Lower lobe of right lung (tissue), 2 donors: ENCODE data around the gene HTD2. TPM values are rescaled to one million over a fixed set of nuclear protein-coding genes. Genes with fewer than 3 reads are reported as not detected.
"Not testable (repeated sequence)": the region's sequence is repeated elsewhere in the genome, so short reads cannot be mapped to it uniquely, and the experiment has no call there.

Experiments used
- ATAC-seq, 2 donors: fragments of 200-7000 bp; cut with Tn5 transposase; one replicate each; pipeline ENCODE4 v1.9.1; 2020 to 2022; ENCODE audit warnings: mild to moderate bottlenecking in 2 of 2, moderate library complexity in 2 of 2
- DNase-seq: peaks from one replicate; pipeline ENCODE4 v3.0.0-alpha.2; 2020
- H3K27ac ChIP-seq: fragments of 200-600 bp; one replicate; pipeline ENCODE4 v1.8.0; 2022
- H3K27me3 ChIP-seq: fragments of 200-600 bp; one replicate; pipeline ENCODE4 v1.8.0; 2022; ENCODE audit warnings: low read depth
- H3K36me3 ChIP-seq: fragments of 200-600 bp; one replicate; pipeline ENCODE4 v1.8.0; 2022; ENCODE audit warnings: mild to moderate bottlenecking
- H3K4me1 ChIP-seq: fragments of 200-600 bp; one replicate; pipeline ENCODE4 v1.8.0; 2022
- H3K4me3 ChIP-seq: fragments of 200-600 bp; one replicate; pipeline ENCODE4 v1.8.0; 2022; ENCODE audit warnings: mild to moderate bottlenecking
- H3K9me3 ChIP-seq: fragments of 200-600 bp; one replicate; pipeline ENCODE4 v1.8.0; 2022
- intact Hi-C: fragments of 100-400 bp; cut with DNase I; formaldehyde crosslinking; loops from one replicate; pipeline ENCODE4 v1.11.0; 2022
- total RNA-seq: library from RNA; stranded (reverse); fragmentation: NEBNext Ultra II Directional; extraction: Animal tissue kit (Norgen Biotek cat#: 25700); gene quantifications from one replicate; pipeline ENCODE4 v1.2.1, GENCODE V29; 2021
- TF ChIP-seq, protein P1 (sequence below): fragments of 200-600 bp; IDR thresholded peaks from one replicate; pipeline ENCODE4 v1.8.0; 2022; ENCODE audit warnings: antibody characterized with exemption, mild to moderate bottlenecking
- donor health status: DM: no; HTN: yes; CAD: no; lungs with severe emphysema.

The HTD2 gene
- total RNA-seq, 1 donor from 2014 or later, result 8.7 TPM

DNA sequence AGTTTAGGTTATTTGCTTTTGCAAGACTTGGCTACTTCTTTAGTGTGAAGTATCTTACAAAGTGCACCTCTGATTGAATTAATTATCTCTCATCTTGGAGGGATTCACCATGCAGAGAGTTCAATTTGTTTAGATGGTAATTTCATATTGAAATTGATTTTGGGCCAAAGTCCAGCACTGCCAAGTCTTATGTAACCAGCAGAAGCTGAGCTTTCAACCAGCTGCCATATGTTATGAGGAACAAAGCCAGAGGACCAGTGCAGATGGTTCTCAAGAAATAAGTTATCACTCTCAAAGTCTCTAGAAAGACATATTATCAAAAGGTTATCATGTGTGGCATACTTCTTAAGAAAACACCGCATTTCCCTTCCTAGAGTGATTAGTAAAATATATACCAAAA is 39.7 kb upstream of the HTD2 start:
- Histone ChIP-seq H3K27me3 (no peaks in the 10 kb centered on the region), H3K36me3 (peaks cover 32% of the 10 kb centered on the region), H3K4me3 (no peak overlapping the region), H3K27ac (no peak overlapping the region), H3K4me1 (no peaks in the 10 kb centered on the region), H3K9me3 (no peaks in the 10 kb centered on the region)
- DNase-seq (no peak), ATAC-seq (no peak)
- intact Hi-C loops, result no loop called here
- TF ChIP-seq, protein P1, sequence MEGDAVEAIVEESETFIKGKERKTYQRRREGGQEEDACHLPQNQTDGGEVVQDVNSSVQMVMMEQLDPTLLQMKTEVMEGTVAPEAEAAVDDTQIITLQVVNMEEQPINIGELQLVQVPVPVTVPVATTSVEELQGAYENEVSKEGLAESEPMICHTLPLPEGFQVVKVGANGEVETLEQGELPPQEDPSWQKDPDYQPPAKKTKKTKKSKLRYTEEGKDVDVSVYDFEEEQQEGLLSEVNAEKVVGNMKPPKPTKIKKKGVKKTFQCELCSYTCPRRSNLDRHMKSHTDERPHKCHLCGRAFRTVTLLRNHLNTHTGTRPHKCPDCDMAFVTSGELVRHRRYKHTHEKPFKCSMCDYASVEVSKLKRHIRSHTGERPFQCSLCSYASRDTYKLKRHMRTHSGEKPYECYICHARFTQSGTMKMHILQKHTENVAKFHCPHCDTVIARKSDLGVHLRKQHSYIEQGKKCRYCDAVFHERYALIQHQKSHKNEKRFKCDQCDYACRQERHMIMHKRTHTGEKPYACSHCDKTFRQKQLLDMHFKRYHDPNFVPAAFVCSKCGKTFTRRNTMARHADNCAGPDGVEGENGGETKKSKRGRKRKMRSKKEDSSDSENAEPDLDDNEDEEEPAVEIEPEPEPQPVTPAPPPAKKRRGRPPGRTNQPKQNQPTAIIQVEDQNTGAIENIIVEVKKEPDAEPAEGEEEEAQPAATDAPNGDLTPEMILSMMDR, result no peak

DNA sequence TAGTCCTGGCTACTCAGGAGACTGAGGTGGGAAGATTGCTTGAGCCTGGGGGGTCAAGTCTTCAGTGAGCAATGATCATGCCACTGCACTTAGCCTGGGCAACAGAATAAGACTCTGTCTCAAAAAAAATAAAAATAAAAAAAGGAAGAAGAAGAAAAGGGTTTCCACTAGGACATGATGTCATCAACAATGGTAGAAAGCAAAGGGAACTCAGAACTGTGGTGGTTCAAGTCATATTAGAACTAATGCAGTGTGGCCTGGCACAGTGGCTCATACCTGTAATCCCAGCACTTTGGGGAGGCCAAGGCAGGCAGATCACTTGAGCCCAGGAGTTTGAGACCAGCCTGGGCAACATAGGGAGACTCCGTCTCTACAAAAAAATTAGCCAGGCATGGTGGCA is 38.8 kb upstream of the HTD2 start:
- H3K9me3 ChIP-seq, H3K27me3 ChIP-seq, intact Hi-C loops, H3K4me3 ChIP-seq, ATAC-seq, DNase-seq, H3K27ac ChIP-seq, H3K4me1 ChIP-seq: not testable (repeated sequence)
- H3K36me3 ChIP-seq, result peaks cover 32% of the 10 kb centered on the region

DNA sequence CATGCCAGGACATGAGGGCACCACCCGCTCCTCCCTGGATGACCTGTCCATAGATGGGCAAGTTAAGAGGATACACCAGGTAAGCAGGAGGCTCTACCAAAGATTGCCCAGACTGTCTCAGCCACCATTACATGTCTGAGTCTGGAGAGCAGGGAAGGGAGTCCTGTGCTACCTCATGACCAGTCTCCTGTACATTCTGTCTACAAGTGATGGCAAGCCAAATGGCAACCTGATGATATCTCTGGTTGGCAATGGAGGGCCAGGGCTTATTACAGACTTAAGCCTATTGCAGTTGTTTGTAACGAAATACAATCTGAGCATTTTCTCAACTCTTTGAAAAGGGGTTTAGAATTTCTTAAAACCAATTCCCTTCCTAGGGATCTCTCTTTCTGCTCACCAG is 37.0 kb upstream of the HTD2 start:
- no peak overlapping the region for H3K4me3 ChIP-seq
- intact Hi-C loops, result no loop called here
- TF ChIP-seq, protein P1, result no peak
- DNase-seq (no peak), ATAC-seq (no peak)
- peaks cover 7% of the 10 kb centered on the region for H3K4me1 ChIP-seq
- H3K27ac ChIP-seq, result no peak overlapping the region
- no peaks in the 10 kb centered on the region for H3K9me3 ChIP-seq
- H3K36me3 ChIP-seq, result peaks cover 34% of the 10 kb centered on the region
- no peaks in the 10 kb centered on the region for H3K27me3 ChIP-seq

DNA sequence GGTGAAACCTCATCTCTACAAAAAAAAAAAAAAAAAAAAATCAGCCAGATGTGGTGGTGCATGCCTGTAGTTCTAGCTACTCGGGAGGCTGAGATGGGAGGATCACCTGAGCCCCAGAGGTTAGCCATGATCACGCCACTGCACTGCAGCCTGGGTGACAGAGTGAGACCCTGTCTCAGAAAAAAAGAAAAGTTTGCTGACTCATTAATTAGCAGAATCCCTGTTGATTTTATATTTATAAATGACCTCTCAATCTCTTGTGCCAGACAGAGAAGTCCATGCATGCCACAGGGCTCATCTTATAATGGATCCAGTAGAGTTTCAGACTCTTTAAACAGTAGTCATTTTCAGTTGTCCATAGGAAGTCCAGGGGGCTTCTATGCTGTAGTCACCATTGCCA is 35.8 kb upstream of the HTD2 start:
- no peak for DNase-seq
- Histone ChIP-seq H3K9me3 (no peaks in the 10 kb centered on the region), H3K4me1 (peaks cover 7% of the 10 kb centered on the region), H3K27me3 (no peaks in the 10 kb centered on the region), H3K36me3 (peaks cover 42% of the 10 kb centered on the region), H3K27ac (no peak overlapping the region), H3K4me3 (no peak overlapping the region)
- no peak for ATAC-seq
- intact Hi-C loops, result no loop called here
- TF ChIP-seq, protein P1, result no peak

DNA sequence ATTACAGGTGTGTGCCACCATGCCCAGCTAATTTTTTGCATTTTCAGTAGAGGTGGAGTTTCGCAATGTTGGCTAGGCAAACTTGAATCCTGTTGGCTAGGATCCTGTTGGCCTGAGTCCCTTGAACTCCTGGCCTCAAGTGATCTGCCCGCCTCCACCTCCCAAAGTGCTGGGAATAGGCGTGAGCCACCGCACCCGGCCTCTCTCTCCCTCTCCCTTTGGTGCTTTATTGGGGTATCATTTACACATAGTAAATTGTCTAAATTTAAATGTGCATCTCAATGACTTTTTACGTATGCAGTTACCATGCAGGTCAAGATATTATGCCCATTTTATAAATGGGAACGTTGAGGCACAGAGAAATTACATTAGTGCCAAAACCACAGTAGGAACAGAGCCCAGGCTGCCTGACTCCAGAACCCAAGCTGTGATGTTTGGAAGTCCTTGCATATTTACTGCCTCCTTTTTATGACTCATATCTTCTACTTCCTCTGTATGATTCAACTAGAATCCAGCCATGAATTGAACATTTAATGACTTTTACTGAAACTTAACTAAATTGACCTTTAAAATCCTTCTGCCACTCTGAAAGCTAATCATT is 34.3 kb upstream of the HTD2 start:
- peaks cover 45% of the 10 kb centered on the region for H3K36me3 ChIP-seq
- intact Hi-C loops, result no loop called here
- TF ChIP-seq, protein P1, result no peak
- ATAC-seq (peak in 1 of 2 donors; percentile 54), DNase-seq (no peak)
- H3K9me3 ChIP-seq, result no peaks in the 10 kb centered on the region
- H3K27me3 ChIP-seq, result no peaks in the 10 kb centered on the region
- H3K4me3 ChIP-seq, result no peak overlapping the region
- no peak overlapping the region for H3K27ac ChIP-seq
- peaks cover 7% of the 10 kb centered on the region for H3K4me1 ChIP-seq

DNA sequence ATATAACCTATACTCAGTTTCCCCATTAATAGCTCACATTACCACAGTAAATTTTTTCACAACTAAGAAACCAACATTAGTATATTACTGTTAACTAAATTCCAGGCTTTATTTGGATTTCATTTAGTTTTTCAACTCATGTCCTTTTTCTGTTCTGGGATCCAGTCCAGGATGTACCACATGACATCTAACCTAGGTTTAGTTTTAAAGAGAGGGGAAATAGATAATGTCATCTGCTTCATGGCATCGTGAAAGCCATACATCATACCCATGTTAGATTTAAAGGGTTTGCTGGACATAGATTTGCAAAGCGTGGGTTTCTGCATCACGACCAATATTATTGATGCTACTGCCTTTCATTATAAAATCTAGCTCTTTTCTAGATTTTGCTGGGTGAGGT is 33.4 kb upstream of the HTD2 start:
- ATAC-seq (no peak), DNase-seq (no peak)
- Histone ChIP-seq H3K27me3 (no peaks in the 10 kb centered on the region), H3K36me3 (peaks cover 40% of the 10 kb centered on the region), H3K4me3 (no peak overlapping the region), H3K4me1 (peaks cover 7% of the 10 kb centered on the region), H3K9me3 (no peaks in the 10 kb centered on the region), H3K27ac (no peak overlapping the region)
- intact Hi-C loops, result no loop called here
- TF ChIP-seq, protein P1, result no peak

DNA sequence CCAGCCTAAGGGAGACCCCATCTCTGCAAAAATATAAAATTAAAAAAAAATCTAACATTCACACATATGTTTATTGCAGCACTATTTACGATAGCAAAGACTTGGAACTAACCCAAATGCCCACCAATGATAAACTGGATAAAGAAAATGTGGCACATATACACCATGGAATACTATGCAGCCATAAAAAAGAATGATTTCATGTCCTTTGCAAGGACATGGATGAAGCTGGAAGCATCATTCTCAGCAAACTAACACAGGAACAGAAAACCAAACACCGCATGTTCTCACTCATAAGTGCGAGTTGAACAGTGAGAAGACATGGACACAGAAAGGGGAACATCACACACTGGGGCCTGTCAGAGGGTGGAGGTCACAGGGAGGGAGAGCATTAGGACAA is 33.0 kb upstream of the HTD2 start:
- intact Hi-C loops, H3K4me1 ChIP-seq, DNase-seq, H3K27ac ChIP-seq, H3K27me3 ChIP-seq, H3K9me3 ChIP-seq, H3K4me3 ChIP-seq, ATAC-seq: not testable (repeated sequence)
- H3K36me3 ChIP-seq, result peaks cover 38% of the 10 kb centered on the region
